Activated T-cell treated with anti-CD3 and anti-CD28 coated beads, Interleukin-2, amount 50 U/mL, for 4 hours (primary cell): ENCODE results near the gene MROH2A. TPM values are rescaled to one million over a fixed set of nuclear protein-coding genes. Genes with fewer than 3 reads are reported as not detected.

Experiments
- ATAC-seq, 2 donors: fragments of 200-7000 bp; cut with Tn5 transposase; one replicate each; pipeline ENCODE4 v1.10.0; 2021
- DNase-seq: peaks from one replicate; pipeline ENCODE4 v3.0.0-alpha.2; 2020
- H3K27me3 Mint-ChIP-seq: one replicate; pipeline ENCODE4 v1.8.0; 2021; ENCODE audit warnings: low read depth, mixed read lengths
- H3K36me3 Mint-ChIP-seq: one replicate; pipeline ENCODE4 v1.8.0; 2022; ENCODE audit warnings: mixed read lengths; ENCODE audit not compliant: insufficient read depth
- H3K4me1 Mint-ChIP-seq: one replicate; pipeline ENCODE4 v1.8.0; 2021; ENCODE audit warnings: low read depth, mixed read lengths
- H3K4me3 Mint-ChIP-seq: one replicate; pipeline ENCODE4 v1.8.0; 2021; ENCODE audit warnings: mild to moderate bottlenecking, moderate library complexity, mixed read lengths
- H3K9me3 Mint-ChIP-seq: one replicate; pipeline ENCODE4 v1.8.0; 2021; ENCODE audit warnings: mixed read lengths
- total RNA-seq, 3 donors: library from RNA; stranded (reverse); gene quantifications; one replicate each; pipeline ENCODE4 v1.2.1, GENCODE V29; 2021

Gene MROH2A
- total RNA-seq, 3 donors from 2014 or later: not detected

DNA sequence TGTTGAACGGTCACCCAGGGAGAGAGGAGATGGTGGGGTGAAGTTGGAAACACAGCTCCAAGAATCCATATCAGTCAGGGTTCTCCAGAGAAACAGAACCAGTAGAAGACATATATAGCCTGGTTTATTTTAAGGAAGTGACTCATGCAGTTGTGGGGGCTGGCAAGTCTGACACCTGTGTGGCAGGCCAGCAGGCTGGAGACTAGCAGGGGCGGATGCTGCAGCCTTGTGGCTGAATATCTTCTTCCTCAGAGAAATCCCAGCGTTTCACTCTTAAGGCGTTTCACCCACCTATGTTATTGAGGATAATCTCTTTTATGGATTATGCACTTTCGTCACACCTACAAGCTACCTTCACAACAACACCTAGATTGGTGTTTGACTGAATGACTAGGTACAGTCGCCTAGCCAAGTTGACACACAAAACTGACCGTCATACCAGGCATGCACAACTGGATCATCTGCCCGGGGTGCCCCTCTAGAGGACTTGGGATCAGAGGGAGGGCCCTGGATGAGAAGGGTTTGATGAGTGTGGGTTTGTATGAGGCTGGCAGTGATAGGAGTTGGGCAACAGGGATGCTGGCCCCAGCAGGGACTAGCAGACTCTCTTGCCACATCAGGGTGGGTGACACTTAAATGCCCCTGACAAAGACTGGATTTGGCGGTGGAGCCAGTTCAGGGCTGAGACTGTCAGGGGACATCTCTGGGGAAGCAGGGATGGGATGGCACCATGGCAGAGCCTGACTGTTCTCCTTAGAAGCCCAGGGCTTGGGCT lies 23.4 kb downstream of the MROH2A start:
- H3K36me3 Mint-ChIP-seq: no peaks in the 10 kb centered on the region
- ATAC-seq (peak; percentile 43 to 51), DNase-seq (no peak)
- H3K9me3 Mint-ChIP-seq: peaks cover 4% of the 10 kb centered on the region
- no peak overlapping the region for H3K4me3 Mint-ChIP-seq
- no peaks in the 10 kb centered on the region for H3K4me1 Mint-ChIP-seq
- peaks cover 10% of the 10 kb centered on the region for H3K27me3 Mint-ChIP-seq

DNA sequence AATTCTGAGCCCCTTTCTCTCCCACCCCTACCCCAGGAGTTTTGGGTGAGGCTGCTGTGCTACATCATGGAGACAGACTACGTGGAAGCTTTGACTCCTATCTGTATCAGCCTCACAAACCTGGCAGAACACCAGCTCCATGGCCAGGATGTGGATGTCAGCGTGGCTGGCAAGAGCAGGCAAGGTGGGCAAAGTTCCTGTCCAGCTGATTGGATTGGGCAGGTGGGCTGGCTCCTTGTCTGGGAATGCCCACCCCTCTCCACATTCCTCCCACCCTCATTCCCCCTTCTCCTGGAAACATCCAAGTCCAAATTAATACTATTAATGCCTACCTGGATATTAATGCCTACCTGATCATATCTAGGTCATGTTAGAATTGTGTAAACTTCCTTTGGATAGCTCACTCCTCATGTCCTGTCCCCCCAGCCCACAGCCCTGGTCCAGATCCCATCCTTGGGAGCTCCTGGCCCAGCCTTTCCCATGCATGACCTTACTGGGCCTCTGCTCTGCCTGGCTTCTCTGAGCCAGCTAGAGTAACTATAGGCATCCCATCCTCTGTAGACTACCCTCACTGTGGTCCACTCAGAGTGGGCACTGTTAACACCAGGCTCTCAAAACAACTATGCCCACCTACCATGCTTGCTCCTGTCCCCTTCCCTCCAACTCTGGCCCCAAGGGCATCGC lies 24.1 kb downstream of the MROH2A start:
- H3K4me1 Mint-ChIP-seq: no peaks in the 10 kb centered on the region
- no peak overlapping the region for H3K4me3 Mint-ChIP-seq
- no peak for ATAC-seq
- DNase-seq: no peak
- peaks cover 10% of the 10 kb centered on the region for H3K27me3 Mint-ChIP-seq
- H3K36me3 Mint-ChIP-seq: no peaks in the 10 kb centered on the region
- H3K9me3 Mint-ChIP-seq: peaks cover 4% of the 10 kb centered on the region

DNA sequence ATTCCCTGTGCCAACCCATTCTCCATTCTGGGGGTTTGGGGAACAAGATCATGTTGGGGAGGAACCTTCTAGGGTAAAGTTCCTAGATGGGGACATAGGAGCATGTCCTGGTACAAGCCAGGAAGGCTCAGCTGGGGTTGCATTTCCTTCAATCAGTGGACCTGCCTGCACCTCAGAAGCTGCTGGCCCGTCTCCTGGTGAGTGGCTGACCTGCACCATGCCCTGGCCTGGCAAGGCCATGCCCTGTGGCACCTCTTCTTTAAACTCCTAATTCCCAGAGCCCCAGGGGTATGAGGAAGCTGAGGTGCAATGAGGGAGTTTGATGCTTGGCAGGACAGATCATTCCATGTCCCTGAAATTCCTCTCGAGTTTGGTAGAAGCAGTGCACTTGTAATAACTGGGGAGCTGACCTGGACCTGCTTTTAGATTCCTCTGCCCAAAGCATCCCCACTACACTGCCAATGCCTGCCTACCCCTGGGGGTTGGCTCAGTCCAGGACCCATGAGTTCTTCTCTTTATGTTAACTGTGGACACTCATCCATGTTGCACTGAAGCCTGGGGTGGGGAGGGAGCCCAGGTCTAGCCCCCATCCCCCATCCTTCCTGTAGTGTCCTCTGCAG lies 25.3 kb downstream of the MROH2A start:
- no peak for DNase-seq
- no peaks in the 10 kb centered on the region for H3K36me3 Mint-ChIP-seq
- no peak overlapping the region for H3K4me3 Mint-ChIP-seq
- no peak for ATAC-seq
- H3K4me1 Mint-ChIP-seq: no peaks in the 10 kb centered on the region
- H3K9me3 Mint-ChIP-seq: peaks cover 4% of the 10 kb centered on the region
- peaks cover 10% of the 10 kb centered on the region for H3K27me3 Mint-ChIP-seq

DNA sequence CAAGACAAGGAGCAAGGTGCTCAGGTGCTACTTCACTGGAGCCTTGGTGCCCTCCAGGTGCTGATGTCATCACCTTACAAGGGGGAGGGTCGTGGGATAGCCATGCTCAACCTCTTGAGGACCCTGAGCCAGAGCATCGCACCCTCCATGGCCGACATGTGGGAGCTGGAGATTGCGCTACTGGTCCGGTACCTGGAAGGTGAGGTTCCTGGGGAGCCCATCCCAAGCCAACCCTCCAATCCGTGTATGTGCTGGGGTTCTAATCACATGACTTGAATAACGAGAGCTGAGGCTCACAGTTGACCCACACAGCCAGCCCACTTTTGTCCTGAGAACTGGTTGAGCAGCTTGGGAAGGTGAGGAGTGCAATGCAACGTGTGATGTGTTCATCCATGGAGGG lies 25.9 kb downstream of the MROH2A start:
- H3K27me3 Mint-ChIP-seq: peaks cover 10% of the 10 kb centered on the region
- ATAC-seq: no peak
- no peak for DNase-seq
- H3K4me1 Mint-ChIP-seq: no peaks in the 10 kb centered on the region
- no peak overlapping the region for H3K4me3 Mint-ChIP-seq
- H3K9me3 Mint-ChIP-seq: peaks cover 4% of the 10 kb centered on the region
- H3K36me3 Mint-ChIP-seq: no peaks in the 10 kb centered on the region

DNA sequence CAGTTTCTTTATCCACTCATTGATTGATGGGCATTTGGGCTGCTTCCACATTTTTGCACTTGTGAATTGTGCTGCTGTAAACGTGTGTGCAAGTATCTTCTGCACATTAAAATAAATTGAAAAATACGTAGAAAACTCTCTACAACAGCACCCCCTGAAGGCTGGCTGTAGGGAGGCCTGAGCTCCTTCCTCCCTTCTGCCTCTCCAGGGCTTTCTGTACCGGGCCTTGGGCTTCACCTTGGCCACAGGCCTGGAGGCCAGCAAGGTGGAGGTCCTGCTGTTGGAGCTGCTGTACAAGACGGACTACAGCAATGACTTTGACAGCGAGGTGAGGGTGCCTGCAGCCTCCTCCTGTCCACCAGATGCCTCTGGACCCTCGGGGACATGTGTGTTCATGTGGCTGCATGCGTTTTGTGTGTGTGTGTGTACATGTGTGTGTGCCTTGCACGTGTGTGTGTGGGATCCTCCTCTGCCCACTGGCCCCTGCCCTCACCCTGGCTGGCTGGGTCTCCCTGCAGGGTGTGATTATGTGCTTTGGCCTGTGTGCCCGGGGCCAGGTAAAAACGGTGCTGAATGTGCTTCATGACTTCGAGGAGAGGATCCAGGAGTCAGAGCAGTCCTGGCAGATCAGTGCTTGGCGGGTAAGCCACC lies 29.2 kb downstream of the MROH2A start:
- Mint-ChIP-seq H3K4me1 (no peaks in the 10 kb centered on the region), H3K36me3 (no peaks in the 10 kb centered on the region), H3K9me3 (no peaks in the 10 kb centered on the region), H3K4me3 (no peak overlapping the region), H3K27me3 (peaks cover 20% of the 10 kb centered on the region)
- no peak for DNase-seq
- ATAC-seq: no peak

DNA sequence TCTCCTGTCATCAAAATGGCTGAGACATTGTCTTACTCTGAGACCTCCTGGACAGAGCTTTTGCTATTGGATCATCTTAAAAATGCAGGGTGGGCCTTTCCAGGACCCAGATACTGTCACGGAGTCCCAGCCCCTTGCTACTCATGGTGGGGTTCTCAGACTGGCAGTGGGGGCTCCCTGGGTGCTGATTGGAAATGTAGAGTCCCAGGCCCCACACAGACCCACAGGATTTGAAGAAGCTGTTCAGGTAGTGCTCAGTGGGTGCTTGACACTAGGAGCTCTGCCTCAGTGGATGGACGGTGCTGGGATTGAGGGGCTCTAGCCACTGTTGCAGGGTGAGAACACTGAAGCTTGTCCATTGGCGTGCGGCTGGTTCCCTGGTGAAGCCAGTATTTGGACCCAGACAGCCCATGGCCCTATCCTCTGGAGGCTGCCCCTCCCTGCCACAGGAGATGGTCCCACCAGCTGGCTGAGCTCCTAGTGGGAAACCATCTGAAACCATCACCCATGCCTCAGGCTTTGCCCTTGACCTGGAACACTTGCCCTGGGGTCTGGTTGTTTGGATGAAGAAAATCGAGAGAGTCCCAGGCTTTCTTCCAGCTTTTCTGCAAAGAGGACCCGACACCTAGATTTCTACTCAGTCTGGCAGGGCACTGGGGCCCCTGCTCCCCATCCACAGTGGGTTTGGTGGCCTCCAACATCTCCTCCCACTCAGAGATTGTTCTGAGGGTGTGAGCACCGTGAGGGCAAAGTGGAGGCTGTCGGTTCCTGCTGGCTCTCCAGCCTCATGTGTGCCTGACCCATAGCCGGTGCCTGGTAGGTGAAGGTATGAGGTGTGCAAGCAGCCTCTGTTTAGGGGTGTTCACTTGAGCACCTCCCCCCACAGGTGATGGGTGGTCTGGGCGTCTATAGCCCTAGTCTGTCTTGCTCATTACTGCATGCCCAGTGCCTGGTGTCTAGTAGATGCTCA lies 30.1 kb downstream of the MROH2A start:
- no peaks in the 10 kb centered on the region for H3K4me1 Mint-ChIP-seq
- no peaks in the 10 kb centered on the region for H3K9me3 Mint-ChIP-seq
- H3K36me3 Mint-ChIP-seq: no peaks in the 10 kb centered on the region
- ATAC-seq: no peak
- H3K27me3 Mint-ChIP-seq: peaks cover 17% of the 10 kb centered on the region
- no peak overlapping the region for H3K4me3 Mint-ChIP-seq
- no peak for DNase-seq

DNA sequence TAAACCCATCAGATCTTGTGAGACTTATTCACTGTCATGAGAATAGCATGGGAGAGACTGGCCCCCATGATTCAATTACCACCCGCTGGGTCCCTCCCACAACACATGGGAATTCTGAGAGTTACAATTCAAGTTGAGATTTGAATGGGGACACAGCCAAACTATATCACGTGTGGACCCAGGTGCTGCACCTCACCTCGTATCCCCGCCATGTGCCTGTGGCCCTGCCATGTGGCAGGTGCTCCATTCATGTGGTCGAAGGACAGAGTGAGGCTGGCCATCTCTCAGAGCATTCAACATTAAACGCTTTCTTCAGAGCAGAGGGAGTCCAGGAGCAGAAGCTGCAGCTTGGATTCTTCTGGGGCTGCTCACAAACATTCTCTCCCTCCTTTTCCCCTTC lies 32.3 kb downstream of the MROH2A start:
- Mint-ChIP-seq H3K27me3 (peaks cover 12% of the 10 kb centered on the region), H3K36me3 (no peaks in the 10 kb centered on the region), H3K9me3 (no peaks in the 10 kb centered on the region), H3K4me1 (no peaks in the 10 kb centered on the region), H3K4me3 (no peak overlapping the region)
- DNase-seq: no peak
- no peak for ATAC-seq

DNA sequence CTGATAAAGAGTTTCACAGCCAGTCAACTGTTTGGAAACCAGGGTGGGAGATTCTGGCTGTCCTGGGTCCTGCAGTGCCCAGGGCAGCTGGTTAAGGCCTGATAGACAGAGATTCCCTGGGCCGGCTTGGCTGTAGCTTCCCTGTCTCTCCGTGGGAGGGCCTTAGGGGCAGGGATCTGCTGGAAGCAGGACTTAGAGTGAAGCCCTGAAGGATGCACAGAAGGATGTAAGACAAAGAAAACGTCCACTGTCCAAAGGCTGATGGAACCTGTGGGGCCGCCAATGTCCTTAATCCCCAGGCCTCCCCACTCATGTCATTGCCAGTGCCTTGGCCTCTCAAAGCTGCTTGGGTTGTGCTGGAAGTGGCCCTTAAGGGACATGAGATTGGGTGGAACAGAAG lies 33.0 kb downstream of the MROH2A start:
- no peaks in the 10 kb centered on the region for H3K36me3 Mint-ChIP-seq
- no peak overlapping the region for H3K4me3 Mint-ChIP-seq
- DNase-seq: no peak
- H3K27me3 Mint-ChIP-seq: peaks cover 12% of the 10 kb centered on the region
- H3K4me1 Mint-ChIP-seq: no peaks in the 10 kb centered on the region
- no peak for ATAC-seq
- no peaks in the 10 kb centered on the region for H3K9me3 Mint-ChIP-seq

DNA sequence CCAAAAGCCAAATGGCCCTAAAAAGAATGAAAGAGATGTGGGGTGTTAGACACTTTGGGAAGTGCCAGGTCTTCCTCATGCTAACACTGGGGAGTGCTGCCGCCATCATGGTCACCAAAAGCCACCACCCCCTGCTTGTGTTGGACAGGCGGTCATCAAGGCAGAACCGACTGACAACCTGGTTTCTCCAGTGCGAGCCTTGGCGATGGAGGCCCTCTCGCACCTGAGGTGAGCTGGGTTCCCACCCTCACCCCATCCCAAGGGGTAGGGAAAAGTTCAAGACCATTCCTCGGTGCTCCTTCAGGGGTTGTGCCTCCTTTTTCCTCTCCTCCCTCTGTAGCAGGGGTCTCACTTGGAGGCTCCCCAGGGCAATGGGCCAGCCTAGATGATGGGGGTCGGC lies 33.6 kb downstream of the MROH2A start:
- Mint-ChIP-seq H3K4me3 (no peak overlapping the region), H3K4me1 (no peaks in the 10 kb centered on the region), H3K27me3 (peaks cover 12% of the 10 kb centered on the region), H3K9me3 (no peaks in the 10 kb centered on the region), H3K36me3 (no peaks in the 10 kb centered on the region)
- DNase-seq: no peak
- no peak for ATAC-seq

DNA sequence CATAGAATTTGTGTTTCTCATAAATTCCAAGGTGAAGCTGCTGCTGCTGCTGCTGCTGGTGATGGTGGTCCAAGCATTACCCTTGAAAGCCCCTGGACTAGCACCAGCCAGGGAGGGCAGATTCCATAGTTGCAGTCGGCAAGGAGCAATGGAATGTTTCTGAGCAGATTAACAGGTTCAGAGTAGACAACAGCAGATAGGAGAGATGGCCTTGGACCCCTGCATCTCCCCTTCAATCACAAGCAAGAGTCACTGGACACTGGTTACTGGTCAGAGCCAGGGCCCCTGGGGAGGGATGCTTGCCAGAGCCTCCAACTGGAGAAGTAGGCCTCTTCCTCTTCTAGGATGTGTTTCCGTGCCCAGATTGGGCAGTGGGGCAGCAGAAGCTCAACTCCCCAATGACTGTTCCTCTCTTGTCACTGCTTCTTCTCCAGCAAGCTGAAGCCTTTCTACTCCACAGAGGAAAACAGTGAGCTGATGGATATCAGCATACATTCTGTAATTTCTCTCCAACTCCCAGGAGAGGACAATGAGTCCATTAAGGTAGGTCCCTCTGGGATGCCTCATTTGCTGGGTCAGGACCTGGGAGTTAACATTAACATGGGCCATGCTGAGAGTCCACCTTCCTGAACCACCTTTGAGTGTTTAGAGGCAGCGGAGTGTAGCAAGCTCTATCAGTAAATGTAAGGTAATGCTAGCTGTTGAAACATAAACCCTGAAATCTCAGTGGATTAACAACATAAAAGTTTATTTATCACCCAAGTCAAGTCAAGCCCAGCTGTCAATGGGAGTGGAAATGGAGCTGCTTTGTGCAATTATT lies 35.3 kb downstream of the MROH2A start:
- no peak overlapping the region for H3K4me3 Mint-ChIP-seq
- ATAC-seq: no peak
- DNase-seq: no peak
- peaks cover 18% of the 10 kb centered on the region for H3K27me3 Mint-ChIP-seq
- H3K9me3 Mint-ChIP-seq: no peaks in the 10 kb centered on the region
- H3K36me3 Mint-ChIP-seq: no peaks in the 10 kb centered on the region
- H3K4me1 Mint-ChIP-seq: no peaks in the 10 kb centered on the region

DNA sequence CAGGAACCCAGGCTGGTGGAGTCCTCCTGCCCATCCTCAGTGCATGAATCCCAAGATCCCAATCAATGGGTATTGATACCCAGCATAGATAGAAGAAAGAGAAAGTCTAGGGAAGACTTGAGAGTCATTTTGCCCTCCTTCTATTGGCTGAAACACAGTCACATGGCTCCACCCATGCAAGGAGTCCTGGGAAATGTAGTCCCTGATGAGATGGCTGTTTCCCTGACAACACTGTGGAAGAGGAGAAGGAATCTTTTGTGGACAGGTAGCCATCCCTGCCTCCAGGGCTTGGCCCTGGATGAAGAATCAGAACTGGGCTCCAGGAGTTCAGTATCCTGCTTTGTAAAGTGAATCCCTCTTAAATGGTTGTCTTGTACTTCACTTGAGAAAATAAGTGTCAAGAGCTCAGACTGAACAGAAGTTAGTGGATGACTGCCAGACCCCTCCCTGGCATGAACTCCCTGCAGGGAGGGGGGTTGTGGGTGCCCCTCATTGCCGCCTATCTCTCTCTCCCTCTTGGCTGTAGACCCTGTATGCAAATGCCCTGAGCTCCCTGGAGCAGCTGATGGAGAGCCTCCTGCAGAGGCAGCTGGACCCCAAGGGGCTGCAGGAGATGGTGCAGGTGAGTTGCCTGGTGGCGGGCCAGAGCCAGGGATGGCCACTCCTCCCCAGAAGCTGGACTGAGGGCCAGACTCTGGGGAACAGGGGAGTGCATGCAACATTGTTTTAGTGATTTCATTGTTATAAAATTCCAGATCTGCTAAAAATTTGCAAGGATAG lies 36.1 kb downstream of the MROH2A start:
- Mint-ChIP-seq H3K27me3 (peaks cover 20% of the 10 kb centered on the region), H3K36me3 (no peaks in the 10 kb centered on the region), H3K9me3 (no peaks in the 10 kb centered on the region), H3K4me1 (no peaks in the 10 kb centered on the region), H3K4me3 (no peak overlapping the region)
- ATAC-seq: no peak
- no peak for DNase-seq

DNA sequence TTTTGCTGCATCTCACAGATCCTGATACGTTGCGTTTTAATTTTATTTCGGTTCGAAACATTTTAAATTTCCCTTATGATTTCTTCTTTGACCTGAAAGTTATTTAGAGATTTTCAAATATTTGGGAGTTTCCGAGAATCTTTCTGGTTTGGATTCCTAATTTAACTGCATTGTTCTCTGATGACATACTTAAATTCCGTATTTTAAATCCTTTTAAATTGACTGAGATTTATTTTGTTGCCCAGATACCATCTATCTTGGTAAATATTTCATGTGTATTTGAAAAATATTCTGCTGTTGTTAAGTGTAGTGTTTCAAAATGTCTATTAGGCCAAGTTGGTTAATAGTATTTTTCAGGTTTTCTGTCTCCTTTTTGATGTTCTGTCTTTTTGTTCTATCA lies 37.7 kb downstream of the MROH2A start:
- H3K9me3 Mint-ChIP-seq: no peaks in the 10 kb centered on the region
- H3K4me3 Mint-ChIP-seq: no peak overlapping the region
- no peaks in the 10 kb centered on the region for H3K4me1 Mint-ChIP-seq
- H3K36me3 Mint-ChIP-seq: no peaks in the 10 kb centered on the region
- ATAC-seq (no peak), DNase-seq (no peak)
- peaks cover 15% of the 10 kb centered on the region for H3K27me3 Mint-ChIP-seq
